Testis (tissue), 3 donors: Measurements from ENCODE around the gene CALML4. TPM values are rescaled to one million over a fixed set of nuclear protein-coding genes. Genes with fewer than 3 reads are reported as not detected.

Experiments used
- DNase-seq: peaks from one replicate; pipeline ENCODE4 v3.0.0-alpha.2; 2019
- H3K27ac ChIP-seq, 2 donors: fragments of 200-600 bp; sonication (generic); one replicate each; pipeline ENCODE4 v1.5.1; 2019
- H3K27me3 ChIP-seq: fragments of 200-600 bp; sonication (generic); one replicate; pipeline ENCODE4 v1.5.1; 2019
- H3K36me3 ChIP-seq: fragments of 200-600 bp; sonication (generic); one replicate; pipeline ENCODE4 v1.5.1; 2017; ENCODE audit warnings: low read depth; ENCODE audit errors: missing control alignments
- H3K4me1 ChIP-seq: fragments of 200-600 bp; sonication (generic); one replicate; pipeline ENCODE4 v1.5.1; 2019
- H3K4me3 ChIP-seq, 2 donors: fragments of 200-600 bp; sonication (generic); one replicate each; pipeline ENCODE4 v1.5.1; 2017 to 2019
- H3K9me3 ChIP-seq: fragments of 200-600 bp; sonication (generic); one replicate; pipeline ENCODE4 v1.5.1; 2017
- CTCF ChIP-seq, 3 experiments: fragments of 450-650 bp in 2 of 3; fragments of 200-600 bp in 1 of 3; sonication (generic) in 1 of 3; IDR thresholded peaks; one replicate each; pipeline ENCODE4 v1.5.1; 2016 to 2019; ENCODE audit warnings: antibody characterized with exemption in 3 of 3, mild to moderate bottlenecking in 2 of 3, moderate library complexity in 1 of 3
- POLR2A ChIP-seq: fragments of 450-650 bp; IDR thresholded peaks from one replicate; pipeline ENCODE4 v1.6.1; 2017; ENCODE audit warnings: antibody characterized with exemption, mild to moderate bottlenecking, moderate library complexity
- WGBS, 2 donors: methylation state at CpG; one replicate each; pipeline ENCODE4 v1.1.5; 2018; 5-methylcytosine and 5-hydroxymethylcytosine counted together
- intact Hi-C: fragments of 100-400 bp; cut with DNase I; formaldehyde crosslinking; loops from one replicate; pipeline ENCODE4 v1.15.1; 2023; ENCODE audit warnings: low total_unique reads
- polyA plus RNA-seq: library from polyadenylated mRNA; stranded (reverse); fragments of 350-450 nt; fragmentation: Illumina TruSeq; extraction: RNeasy Lipid Tissue Mini Kit (QIAGEN cat#74804); gene quantifications from one replicate; pipeline ENCODE4 v1.2.3, GENCODE V29; 2014; ENCODE audit warnings: low read depth, low replicate concordance; ENCODE audit not compliant: insufficient read depth
- total RNA-seq, 2 donors: library from RNA; depleted of rRNA; stranded (reverse); fragments of >200 nt; gene quantifications; one replicate each; pipeline ENCODE4 v1.2.3, GENCODE V29; 2016

CALML4 gene
- total and polyA plus RNA-seq, 3 donors from 2014 or later: 6.8 to 10.5 (median 10.4) TPM

GRCh38 chr15:68157074-68157473, 48.1 kb downstream of the CALML4 start:
- no peaks in the 10 kb centered on the region for H3K36me3 ChIP-seq
- no peaks in the 10 kb centered on the region for H3K4me1 ChIP-seq
- H3K9me3 ChIP-seq: no peaks in the 10 kb centered on the region
- no peak overlapping the region for H3K4me3 ChIP-seq
- TF ChIP-seq POLR2A: no peak
- no peak for TF ChIP-seq CTCF (IDR thresholded peaks at IDR 0.05)
- no peak for DNase-seq
- H3K27ac ChIP-seq: peak overlapping the region in 1 of 2 donors; percentile 21
- 0 to 59% methylated on average over 1 of the region's 1 CpG for WGBS, 2 donors
- H3K27me3 ChIP-seq: no peaks in the 10 kb centered on the region
- intact Hi-C loops: loop anchor here (10.0 kb wide), 1 partner anchor 292 kb away; no protein-coding TSS in a partner anchor

GRCh38 chr15:68154923-68155559, 50.1 kb downstream of the CALML4 start:
- Histone ChIP-seq H3K9me3 (no peaks in the 10 kb centered on the region), H3K4me3 (no peak overlapping the region), H3K27ac (no peak overlapping the region), H3K36me3 (no peaks in the 10 kb centered on the region), H3K27me3 (no peaks in the 10 kb centered on the region), H3K4me1 (no peaks in the 10 kb centered on the region)
- peak; percentile 66 for DNase-seq
- TF ChIP-seq CTCF (IDR thresholded peaks at IDR 0.05): peak; percentile 73 to 80 (median 73)
- TF ChIP-seq POLR2A: no peak
- WGBS, 2 donors: 44 to 48% methylated on average over 4 of the region's 4 CpGs
- intact Hi-C loops: loop anchor here (10.0 kb wide), 1 partner anchor 290 kb away; no protein-coding TSS in a partner anchor

- H3K9me3 ChIP-seq: no peaks in the 10 kb centered on the region
- WGBS, 2 donors: 95 to 99% methylated on average over 2 of the region's 2 CpGs
- no peak for DNase-seq
- TF ChIP-seq CTCF (IDR thresholded peaks at IDR 0.05) (no peak), POLR2A (no peak)
- no peak overlapping the region for H3K4me3 ChIP-seq
- no peaks in the 10 kb centered on the region for H3K36me3 ChIP-seq
- H3K4me1 ChIP-seq: no peaks in the 10 kb centered on the region
- intact Hi-C loops: loop anchor here (10.0 kb wide), 1 partner anchor 288 kb away; no protein-coding TSS in a partner anchor
- no peaks in the 10 kb centered on the region for H3K27me3 ChIP-seq
- H3K27ac ChIP-seq: no peak overlapping the region
Observed at GRCh38 chr15:68152342-68152741, 52.8 kb downstream of the CALML4 start.

- intact Hi-C loops: loop anchor here (10.0 kb wide), 1 partner anchor 286 kb away; no protein-coding TSS in a partner anchor
- Histone ChIP-seq H3K27ac (no peak overlapping the region), H3K9me3 (no peaks in the 10 kb centered on the region), H3K4me3 (no peak overlapping the region), H3K27me3 (no peaks in the 10 kb centered on the region), H3K4me1 (no peaks in the 10 kb centered on the region), H3K36me3 (no peaks in the 10 kb centered on the region)
- TF ChIP-seq POLR2A (no peak), CTCF (IDR thresholded peaks at IDR 0.05) (no peak)
- WGBS, 2 donors: 83 to 90% methylated on average over 1 of the region's 1 CpG
- DNase-seq: no peak
Observed at GRCh38 chr15:68151277-68151676, 53.9 kb downstream of the CALML4 start.

DNA sequence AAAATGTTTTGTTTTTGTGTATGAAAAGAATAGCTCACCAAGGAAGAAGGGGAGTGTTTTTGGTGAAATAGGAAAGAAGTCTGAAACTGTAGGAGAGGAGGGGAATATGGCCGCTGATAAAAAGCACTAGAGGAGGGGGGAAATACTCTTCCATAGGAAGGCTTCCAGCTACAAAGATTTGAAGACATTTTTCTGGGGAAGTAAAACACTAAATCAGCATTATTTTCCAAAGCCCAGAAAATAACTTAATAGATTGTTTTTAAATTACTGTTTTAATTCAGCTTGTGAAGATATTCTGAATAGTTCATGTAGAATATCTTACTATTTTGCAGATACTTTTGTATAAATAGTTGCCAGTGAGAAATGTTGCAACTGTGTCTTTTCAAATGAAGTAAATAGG, 54.9 kb downstream of the CALML4 start:
- Histone ChIP-seq H3K4me1 (no peaks in the 10 kb centered on the region), H3K27ac (no peak overlapping the region), H3K4me3 (no peak overlapping the region), H3K9me3 (no peaks in the 10 kb centered on the region), H3K27me3 (no peaks in the 10 kb centered on the region), H3K36me3 (no peaks in the 10 kb centered on the region)
- no peak for TF ChIP-seq POLR2A
- WGBS, 2 donors: 57 to 60% methylated on average over 1 of the region's 1 CpG
- intact Hi-C loops: loop anchor here (10.0 kb wide), 1 partner anchor 285 kb away; no protein-coding TSS in a partner anchor
- no peak for DNase-seq
